ENCODE data around the gene UNC5A.

- TF ChIP-seq POLR2A (IDR thresholded peaks at IDR 0.05; ENCODE audit: borderline replicate concordance, extremely low read depth, insufficient read depth, insufficient read length), result no peak
- no peak for TF ChIP-seq ZNF274 (IDR thresholded peaks at IDR 0.05; ENCODE audit: low read depth, low read length)
- TF ChIP-seq CTCF (IDR thresholded peaks at IDR 0.05 in 2 of 3, conservative IDR thresholded peaks at IDR 0.05 in 1 of 3; ENCODE audit: borderline replicate concordance in 1 of 3, insufficient read depth in 1 of 3, low read depth in 2 of 3, low read length in 2 of 3), result no peak
- no peak for TF ChIP-seq SRF (IDR thresholded peaks at IDR 0.05; ENCODE audit: low read depth)
- no peak for TF ChIP-seq REST (IDR thresholded peaks at IDR 0.05; ENCODE audit: low read depth)
Measured at GRCh38 chr5:176814836-176815438, 4.6 kb downstream of the UNC5A start.
